NCI-H2081 (cell line): ENCODE measurements around the gene IRX4.

Experiments used
- DNase-seq, 2 experiments: peaks; one replicate each; lab custom pipeline; 2025; lab: John Stamatoyannopoulos, UW

Gene IRX4

GRCh38 chr5:1836176-1836890 is 46.4 kb downstream of the IRX4 start:
- DNase-seq, result no peak

GRCh38 chr5:1835431-1835830 is 47.3 kb downstream of the IRX4 start:
- DNase-seq, result no peak

GRCh38 chr5:1834721-1835429 is 47.9 kb downstream of the IRX4 start:
- no peak for DNase-seq

- no peak for DNase-seq
Measured at GRCh38 chr5:1834022-1834551, 48.6 kb downstream of the IRX4 start.

- no peak for DNase-seq
Measured at GRCh38 chr5:1833264-1834021, 49.3 kb downstream of the IRX4 start.

GRCh38 chr5:1832511-1833250 is 50.0 kb downstream of the IRX4 start:
- no peak for DNase-seq

GRCh38 chr5:1831677-1832313 is 50.9 kb downstream of the IRX4 start:
- no peak for DNase-seq

- no peak for DNase-seq
Measured at GRCh38 chr5:1831257-1831656, 51.5 kb downstream of the IRX4 start.

- DNase-seq, result no peak
Measured at GRCh38 chr5:1830571-1831228, 52.0 kb downstream of the IRX4 start.

GRCh38 chr5:1827886-1828397 is 54.8 kb downstream of the IRX4 start:
- peak in 1 of 2 experiments; percentile 17 for DNase-seq
